Memory B cell (primary cell): Measurements from ENCODE around the gene FTO.

Experiments
- ATAC-seq: fragments of 150-1000 bp; cut with Tn5 transposase; 2 replicates; pipeline ENCODE4 v1.10.0; 2021; ENCODE audit warnings: low read depth, mild to moderate bottlenecking, moderate library complexity
- DNase-seq, 2 donors: peaks; one replicate each; pipeline ENCODE4 v3.0.0; 2022; ENCODE audit warnings: low spot score in 2 of 2
- H3K27ac Mint-ChIP-seq: one replicate; pipeline ENCODE4 v1.8.0; 2022; ENCODE audit warnings: mild to moderate bottlenecking, moderate library complexity, mixed read lengths
- H3K27me3 Mint-ChIP-seq: one replicate; pipeline ENCODE4 v1.8.0; 2022; ENCODE audit warnings: mixed read lengths
- H3K36me3 Mint-ChIP-seq: one replicate; pipeline ENCODE4 v1.8.0; 2022; ENCODE audit warnings: mild to moderate bottlenecking, mixed read lengths
- H3K4me1 Mint-ChIP-seq: one replicate; pipeline ENCODE4 v1.8.0; 2022; ENCODE audit warnings: mixed read lengths
- H3K4me3 Mint-ChIP-seq: one replicate; pipeline ENCODE4 v1.8.0; 2022; ENCODE audit warnings: mild to moderate bottlenecking, moderate library complexity, mixed read lengths
- H3K9me3 Mint-ChIP-seq: one replicate; pipeline ENCODE4 v1.8.0; 2022; ENCODE audit warnings: mixed read lengths

Gene FTO

GRCh38 chr16:54112451-54113206 lies 408.7 kb downstream of the FTO start:
- no peaks in the 10 kb centered on the region for H3K9me3 Mint-ChIP-seq
- H3K36me3 Mint-ChIP-seq, result peaks cover 35% of the 10 kb centered on the region
- no peaks in the 10 kb centered on the region for H3K4me1 Mint-ChIP-seq
- ATAC-seq (no peak), DNase-seq (no peak)
- no peaks in the 10 kb centered on the region for H3K27me3 Mint-ChIP-seq
- no peak overlapping the region for H3K4me3 Mint-ChIP-seq
- no peak overlapping the region for H3K27ac Mint-ChIP-seq

GRCh38 chr16:54115558-54115957 lies 411.6 kb downstream of the FTO start:
- Mint-ChIP-seq H3K4me1 (no peaks in the 10 kb centered on the region), H3K27ac (no peak overlapping the region), H3K4me3 (no peak overlapping the region), H3K36me3 (peaks cover 32% of the 10 kb centered on the region), H3K27me3 (no peaks in the 10 kb centered on the region), H3K9me3 (no peaks in the 10 kb centered on the region)
- ATAC-seq (no peak), DNase-seq (no peak)

- no peaks in the 10 kb centered on the region for H3K9me3 Mint-ChIP-seq
- H3K27ac Mint-ChIP-seq, result no peak overlapping the region
- H3K36me3 Mint-ChIP-seq, result peaks cover 30% of the 10 kb centered on the region
- DNase-seq (no peak), ATAC-seq (no peak)
- no peak overlapping the region for H3K4me3 Mint-ChIP-seq
- H3K27me3 Mint-ChIP-seq, result no peaks in the 10 kb centered on the region
- no peaks in the 10 kb centered on the region for H3K4me1 Mint-ChIP-seq
Observed at GRCh38 chr16:54116124-54116655, 412.2 kb downstream of the FTO start.

GRCh38 chr16:54118846-54119245 lies 414.9 kb downstream of the FTO start:
- H3K4me1 Mint-ChIP-seq, result no peaks in the 10 kb centered on the region
- ATAC-seq (no peak), DNase-seq (no peak)
- no peak overlapping the region for H3K4me3 Mint-ChIP-seq
- H3K27ac Mint-ChIP-seq, result no peak overlapping the region
- H3K36me3 Mint-ChIP-seq, result peaks cover 16% of the 10 kb centered on the region
- no peaks in the 10 kb centered on the region for H3K9me3 Mint-ChIP-seq
- no peaks in the 10 kb centered on the region for H3K27me3 Mint-ChIP-seq

GRCh38 chr16:54120846-54121480 lies 417.0 kb downstream of the FTO start:
- no peak for DNase-seq
- Mint-ChIP-seq H3K27ac (no peak overlapping the region), H3K36me3 (peaks cover 7% of the 10 kb centered on the region), H3K4me1 (no peaks in the 10 kb centered on the region), H3K4me3 (no peak overlapping the region), H3K9me3 (no peaks in the 10 kb centered on the region), H3K27me3 (no peaks in the 10 kb centered on the region)
- ATAC-seq, result no peak

- no peaks in the 10 kb centered on the region for H3K9me3 Mint-ChIP-seq
- ATAC-seq (no peak), DNase-seq (no peak)
- H3K4me3 Mint-ChIP-seq, result no peak overlapping the region
- H3K36me3 Mint-ChIP-seq, result peaks cover 7% of the 10 kb centered on the region
- no peak overlapping the region for H3K27ac Mint-ChIP-seq
- no peaks in the 10 kb centered on the region for H3K27me3 Mint-ChIP-seq
- no peaks in the 10 kb centered on the region for H3K4me1 Mint-ChIP-seq
Observed at GRCh38 chr16:54121539-54122295, 417.8 kb downstream of the FTO start.

GRCh38 chr16:54123766-54124165 lies 419.8 kb downstream of the FTO start:
- ATAC-seq (no peak), DNase-seq (no peak)
- Mint-ChIP-seq H3K4me3 (no peak overlapping the region), H3K4me1 (no peaks in the 10 kb centered on the region), H3K36me3 (peaks cover 3% of the 10 kb centered on the region), H3K27ac (no peak overlapping the region), H3K27me3 (peaks cover 1% of the 10 kb centered on the region), H3K9me3 (no peaks in the 10 kb centered on the region)

- Mint-ChIP-seq H3K4me1 (no peaks in the 10 kb centered on the region), H3K27ac (no peak overlapping the region), H3K27me3 (peaks cover 1% of the 10 kb centered on the region), H3K36me3 (peaks cover 2% of the 10 kb centered on the region), H3K9me3 (peaks cover 2% of the 10 kb centered on the region), H3K4me3 (no peak overlapping the region)
- no peak for DNase-seq
- ATAC-seq, result no peak
Observed at GRCh38 chr16:54125751-54126655, 422.0 kb downstream of the FTO start.

GRCh38 chr16:54126907-54127306 lies 423.0 kb downstream of the FTO start:
- DNase-seq (no peak), ATAC-seq (no peak)
- Mint-ChIP-seq H3K27me3 (peaks cover 3% of the 10 kb centered on the region), H3K36me3 (peaks cover 2% of the 10 kb centered on the region), H3K4me1 (no peaks in the 10 kb centered on the region), H3K4me3 (no peak overlapping the region), H3K27ac (no peak overlapping the region), H3K9me3 (peaks cover 3% of the 10 kb centered on the region)

- Mint-ChIP-seq H3K27me3 (peaks cover 3% of the 10 kb centered on the region), H3K36me3 (peaks cover 2% of the 10 kb centered on the region), H3K4me1 (no peaks in the 10 kb centered on the region), H3K27ac (no peak overlapping the region), H3K9me3 (peaks cover 5% of the 10 kb centered on the region), H3K4me3 (no peak overlapping the region)
- ATAC-seq (no peak), DNase-seq (no peak)
Observed at GRCh38 chr16:54128629-54129234, 424.8 kb downstream of the FTO start.

GRCh38 chr16:54129810-54130209 lies 425.9 kb downstream of the FTO start:
- no peak overlapping the region for H3K27ac Mint-ChIP-seq
- no peaks in the 10 kb centered on the region for H3K4me1 Mint-ChIP-seq
- no peak overlapping the region for H3K4me3 Mint-ChIP-seq
- ATAC-seq (no peak), DNase-seq (no peak)
- peaks cover 3% of the 10 kb centered on the region for H3K27me3 Mint-ChIP-seq
- H3K36me3 Mint-ChIP-seq, result peaks cover 2% of the 10 kb centered on the region
- peaks cover 5% of the 10 kb centered on the region for H3K9me3 Mint-ChIP-seq

- no peak for DNase-seq
- ATAC-seq, result no peak
Observed at GRCh38 chr16:54135361-54136275, 431.7 kb downstream of the FTO start.

More at GRCh38 chr16:54135361-54136275, 431.7 kb downstream of the FTO start:
- H3K9me3 Mint-ChIP-seq, result peaks cover 2% of the 10 kb centered on the region
- no peak overlapping the region for H3K4me3 Mint-ChIP-seq
- H3K4me1 Mint-ChIP-seq, result no peaks in the 10 kb centered on the region
- no peaks in the 10 kb centered on the region for H3K36me3 Mint-ChIP-seq
- peaks cover 1% of the 10 kb centered on the region for H3K27me3 Mint-ChIP-seq
- no peak overlapping the region for H3K27ac Mint-ChIP-seq
